ENCODE results near the gene MYORG. TPM values are rescaled to one million over a fixed set of nuclear protein-coding genes. Genes with fewer than 3 reads are reported as not detected.
A peak's percentile ranks its signal among the peaks of the same experiment; 100 is the strongest.

MYORG gene
- total RNA-seq (2021), result 5.6 and 5.7 TPM in 2 replicates
- long read RNA-seq, full-length matches to known transcripts, result 13 of 17 reads
- long read RNA-seq, partial matches to known transcripts, result 0 of 17 reads
- long read RNA-seq, other reads (novel, unspliced or antisense), result 4 of 17 reads

GRCh38 chr9:34376596-34377403 is at the start of gene MYORG:
TSS of gene MYORG (minus strand) at chr9:34376898. CDS start at chr9:34372943, 3,955 bp downstream.
- TF ChIP-seq CTCF (conservative IDR thresholded peaks at IDR 0.05), result no peak
- no peak within 1 kb of the TSS for H3K9ac ChIP-seq (ENCODE audit: extremely low read depth, insufficient read length, low read length)
- no CpG with 5 or more reads among the region's 54 CpGs for WGBS (ENCODE audit: extremely low coverage, insufficient read length, low lambda C conversion rate)

More at GRCh38 chr9:34376596-34377403, at the start of gene MYORG:
- no peaks in the 10 kb centered on the region for H4K20me1 ChIP-seq (ENCODE audit: control insufficient read depth, insufficient read depth, insufficient read length)
- H3T11ph ChIP-seq (ENCODE audit: low read length), result no peak within 1 kb of the TSS
- no peak within 1 kb of the TSS for H2BK15ac ChIP-seq (ENCODE audit: low read depth, low read length)
- peaks cover 34% of the 10 kb centered on the region for H3K23me2 ChIP-seq (ENCODE audit: insufficient read length, low read depth, low read length, poor library complexity, severe bottlenecking)
- no peaks in the 10 kb centered on the region for H3K9me3 ChIP-seq (ENCODE audit: control insufficient read depth, low read depth, low read length)
- H3K4me1 ChIP-seq (ENCODE audit: insufficient read depth, low read length), result 0 out of 2 replicates have a peak, but pooled peaks cover 4% of the 10 kb centered on the region
- Mint-ChIP-seq H3K27me3 (ENCODE audit: low read depth) (peaks cover 39% of the 10 kb centered on the region), H3K36me3 (ENCODE audit: insufficient read depth in 1 of 3, low read depth in 3 of 3) (peaks cover 3 to 7% (median 3%) of the 10 kb centered on the region in 3 experiments; a peak in 6 of 7 replicates), H3K9me3 (no peaks in the 10 kb centered on the region; a peak in 1 of 5 replicates), H3K27ac (no peak within 1 kb of the TSS; a peak in 2 of 7 replicates), H3K4me3 (peak within 1 kb of the TSS; percentile 82 to 96), H3K4me1 (peaks cover 25 to 41% of the 10 kb centered on the region in 2 experiments)
- no peaks in the 10 kb centered on the region for H3K79me2 ChIP-seq (ENCODE audit: insufficient read depth, low read length)
- no peak within 1 kb of the TSS for H3K18ac ChIP-seq (ENCODE audit: insufficient read length, low read depth, low read length)
- no peak within 1 kb of the TSS for H3K56ac ChIP-seq (ENCODE audit: insufficient read length, low read depth, low read length)
- H3K4ac ChIP-seq (ENCODE audit: low read depth, low read length), result no peak within 1 kb of the TSS
- no peak within 1 kb of the TSS for H3K27ac ChIP-seq (ENCODE audit: insufficient read length, low read depth, low read length)
- H3K14ac ChIP-seq (ENCODE audit: insufficient read depth, low read length), result no peak within 1 kb of the TSS
- DNase-seq, result peak; percentile 99
- H2AK5ac ChIP-seq (ENCODE audit: insufficient read length, low read length), result no peak within 1 kb of the TSS
- no peak within 1 kb of the TSS for H2BK12ac ChIP-seq (ENCODE audit: insufficient read length, low read depth, low read length)
- H2BK120ac ChIP-seq (ENCODE audit: low read depth, low read length, poor library complexity, severe bottlenecking), result no peak within 1 kb of the TSS
- H4K8ac ChIP-seq (replicated peaks; ENCODE audit: insufficient read length, low read depth, low read length), result no peak within 1 kb of the TSS
- H3K79me1 ChIP-seq (ENCODE audit: insufficient read depth, low read depth, low read length, poor library complexity, severe bottlenecking), result no peaks in the 10 kb centered on the region
- peak within 1 kb of the TSS; percentile 48 for H2AFZ ChIP-seq (ENCODE audit: low read length)
- H2BK20ac ChIP-seq (ENCODE audit: low read depth, low read length, poor library complexity, severe bottlenecking), result no peak within 1 kb of the TSS
- no peak within 1 kb of the TSS for H4K91ac ChIP-seq (ENCODE audit: insufficient read length, low read depth, low read length)
- no peak within 1 kb of the TSS for H3K23ac ChIP-seq (ENCODE audit: insufficient read length, low read depth, low read length)
- no peak within 1 kb of the TSS for H4K5ac ChIP-seq (ENCODE audit: insufficient read length, low read depth, low read length)
- H3K4me2 ChIP-seq (ENCODE audit: insufficient read depth, insufficient read length, low read length), result peak within 1 kb of the TSS; percentile 80
- H3K27me3 ChIP-seq (ENCODE audit: insufficient read depth, low read length), result peaks cover under 1% of the 10 kb centered on the region; the same call in 1 of the 2 replicates
- no peak within 1 kb of the TSS for H2BK5ac ChIP-seq (ENCODE audit: insufficient read length, low read length)

Measured in H9 (cell line).